GM12892 (cell line): ENCODE measurements around the gene LINGO1.

Source experiments
- POLR2A ChIP-seq: IDR thresholded peaks from 2 replicates; pipeline ENCODE4 v1.6.1; 2011; ENCODE audit warnings: low read depth, low read length, control low read depth
- POLR2AphosphoS5 ChIP-seq: IDR thresholded peaks from 2 replicates; pipeline ENCODE4 v1.6.1; 2011; ENCODE audit warnings: low read depth, low read length, control low read depth
- TAF1 ChIP-seq: IDR thresholded peaks from 2 replicates; pipeline ENCODE4 v1.6.1; 2011; ENCODE audit warnings: low read depth, mild to moderate bottlenecking, control low read depth, low read length, borderline replicate concordance

DNA sequence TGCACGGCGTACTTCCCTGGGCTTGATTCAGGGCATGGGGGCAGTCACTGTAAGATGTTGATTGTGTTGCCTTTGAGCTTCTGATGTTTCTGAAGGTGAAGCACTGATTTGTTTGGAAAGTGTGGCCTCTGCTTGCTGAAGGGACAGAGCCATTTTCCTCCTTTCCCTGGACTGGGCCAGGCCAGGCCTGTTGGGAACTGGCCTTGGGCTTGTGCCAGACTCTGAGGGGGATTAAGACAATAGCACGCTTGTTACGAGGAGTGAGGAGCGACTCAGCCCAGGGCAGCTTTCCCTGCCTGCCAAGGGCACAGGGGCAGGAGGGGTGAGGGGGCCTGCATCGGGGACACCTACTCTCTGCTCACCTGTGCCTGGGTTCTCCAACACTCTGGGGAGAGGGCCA lies 42.9 kb downstream of the LINGO1 start:
- TF ChIP-seq POLR2A (no peak), POLR2AphosphoS5 (no peak), TAF1 (no peak)
